COLO668 (cell line): ENCODE results near the gene TSPAN31.
"Not testable (repeated sequence)": the region's sequence is repeated elsewhere in the genome, so short reads cannot be mapped to it uniquely, and the experiment has no call there.

Experiments used
- DNase-seq: peaks from one replicate; lab custom pipeline; 2025; ENCODE audit not compliant: unreplicated experiment; lab: John Stamatoyannopoulos, UW

The TSPAN31 gene

GRCh38 chr12:57721846-57722608, 22.8 kb upstream of the TSPAN31 start:
- not testable (repeated sequence) for DNase-seq

- DNase-seq, result peak; percentile 24
These were observed 21.9 kb upstream of the TSPAN31 start for GRCh38 chr12:57722716-57723629.

GRCh38 chr12:57723630-57723962, 21.2 kb upstream of the TSPAN31 start:
- no peak for DNase-seq

- no peak for DNase-seq
These were observed 20.6 kb upstream of the TSPAN31 start for GRCh38 chr12:57724003-57724935.

GRCh38 chr12:57724936-57725740, 19.7 kb upstream of the TSPAN31 start:
- no peak for DNase-seq

- DNase-seq, result no peak
These were observed 19.0 kb upstream of the TSPAN31 start for GRCh38 chr12:57725851-57726150.

- peak; percentile 85 for DNase-seq
These were observed 18.5 kb upstream of the TSPAN31 start for GRCh38 chr12:57726151-57726883.

- DNase-seq, result no peak
These were observed 17.7 kb upstream of the TSPAN31 start for GRCh38 chr12:57726884-57727757.

- DNase-seq, result no peak
These were observed 17.0 kb upstream of the TSPAN31 start for GRCh38 chr12:57727758-57728395.

- no peak for DNase-seq
These were observed 15.5 kb upstream of the TSPAN31 start for GRCh38 chr12:57729321-57729844.

- DNase-seq, result no peak
These were observed 14.3 kb upstream of the TSPAN31 start for GRCh38 chr12:57730336-57731067.

GRCh38 chr12:57731411-57732080, 13.3 kb upstream of the TSPAN31 start:
- DNase-seq, result no peak

- no peak for DNase-seq
These were observed 12.6 kb upstream of the TSPAN31 start for GRCh38 chr12:57732270-57732669.

GRCh38 chr12:57732726-57733593, 11.9 kb upstream of the TSPAN31 start:
- no peak for DNase-seq

- DNase-seq, result no peak
These were observed 10.9 kb upstream of the TSPAN31 start for GRCh38 chr12:57733928-57734327.

GRCh38 chr12:57734591-57734990, 10.2 kb upstream of the TSPAN31 start:
- no peak for DNase-seq
